Naive thymus-derived CD4-positive, alpha-beta T cell (primary cell): Measurements from ENCODE around the gene HOXA9. TPM values are rescaled to one million over a fixed set of nuclear protein-coding genes. Genes with fewer than 3 reads are reported as not detected.

Experiments used
- ATAC-seq: fragments of 150-1000 bp; cut with Tn5 transposase; 2 replicates; pipeline ENCODE4 v1.10.0; 2021; ENCODE audit warnings: mild to moderate bottlenecking, moderate library complexity
- CTCF ChIA-PET: fragments of 350-600 bp; sonication (Branson Sonifier 250); formaldehyde crosslinking; loops from one replicate; lab custom pipeline; 2021; ENCODE audit warnings: antibody characterized with exemption; lab: Charles Lee
- POLR2A ChIA-PET: fragments of 350-600 bp; sonication (Branson Sonifier 250); formaldehyde crosslinking; loops from one replicate; lab custom pipeline; 2021; ENCODE audit warnings: antibody characterized with exemption, inconsistent platforms; lab: Charles Lee
- DNase-seq, 9 donors: peaks; one replicate each; pipeline versions ENCODE4 v3.0.0 to v3.0.0-alpha.2; 2020 to 2022; ENCODE audit warnings: mixed read lengths in 1 of 9
- H3K27ac ChIP-seq: one replicate; pipeline ENCODE4 v1.7.0; 2013; ENCODE audit warnings: mild to moderate bottlenecking, low read depth, low read length, moderate library complexity
- H3K27me3 ChIP-seq, 2 donors: one replicate each; pipeline ENCODE4 v1.7.0; 2013; ENCODE audit warnings: low read length in 2 of 2, mild to moderate bottlenecking in 2 of 2, moderate library complexity in 2 of 2; ENCODE audit not compliant: control insufficient read depth in 2 of 2, insufficient read depth in 2 of 2
- H3K36me3 ChIP-seq, 3 experiments: 1 replicate in 2 of 3; 2 replicates in 1 of 3; pipeline ENCODE4 v1.7.0; 2013; ENCODE audit warnings: low read length in 3 of 3, mild to moderate bottlenecking in 3 of 3, moderate library complexity in 1 of 3; ENCODE audit not compliant: insufficient read depth in 3 of 3, control insufficient read depth in 2 of 3
- H3K4me1 ChIP-seq, 2 donors: one replicate each; pipeline ENCODE4 v1.7.0; 2013; ENCODE audit warnings: low read length in 2 of 2, mild to moderate bottlenecking in 2 of 2, moderate library complexity in 1 of 2; ENCODE audit not compliant: control insufficient read depth in 2 of 2, insufficient read depth in 2 of 2
- H3K4me3 ChIP-seq: 2 replicates; pipeline ENCODE4 v1.7.0; 2013; ENCODE audit warnings: mild to moderate bottlenecking, low read length
- H3K9me3 ChIP-seq, 3 experiments: 1 replicate in 2 of 3; 2 replicates in 1 of 3; pipeline ENCODE4 v1.7.0; 2013; ENCODE audit warnings: low read length in 3 of 3; ENCODE audit not compliant: control insufficient read depth in 2 of 3
- H3K27ac Mint-ChIP-seq, 9 donors: one replicate each; pipeline ENCODE4 v1.8.0; 2020 to 2022; ENCODE audit warnings: mixed read lengths in 9 of 9, mild to moderate bottlenecking in 8 of 9, moderate library complexity in 5 of 9, inconsistent platforms in 2 of 9
- H3K27me3 Mint-ChIP-seq, 5 donors: one replicate each; pipeline ENCODE4 v1.8.0; 2021 to 2022; ENCODE audit warnings: mixed read lengths in 5 of 5, mild to moderate bottlenecking in 1 of 5
- H3K36me3 Mint-ChIP-seq, 5 donors: one replicate each; pipeline ENCODE4 v1.8.0; 2020 to 2022; ENCODE audit warnings: mixed read lengths in 5 of 5, mild to moderate bottlenecking in 3 of 5, inconsistent platforms in 1 of 5
- H3K4me1 Mint-ChIP-seq, 7 donors: one replicate each; pipeline ENCODE4 v1.8.0; 2020 to 2022; ENCODE audit warnings: mixed read lengths in 7 of 7, mild to moderate bottlenecking in 3 of 7, inconsistent platforms in 1 of 7
- H3K4me3 Mint-ChIP-seq, 10 donors: one replicate each; pipeline ENCODE4 v1.8.0; 2020 to 2022; ENCODE audit warnings: mild to moderate bottlenecking in 10 of 10, mixed read lengths in 10 of 10, moderate library complexity in 6 of 10, inconsistent platforms in 2 of 10
- H3K9me3 Mint-ChIP-seq, 11 donors: one replicate each; pipeline ENCODE4 v1.8.0; 2020 to 2022; ENCODE audit warnings: mixed read lengths in 11 of 11, mild to moderate bottlenecking in 4 of 11, inconsistent platforms in 1 of 11, moderate library complexity in 1 of 11
- intact Hi-C, 2 donors: fragments of 100-400 bp; cut with micrococcal nuclease; formaldehyde crosslinking; loops; one replicate each; pipeline ENCODE4 v1.15.1; 2023
- polyA plus RNA-seq, 2 donors: library from polyadenylated mRNA; unstranded; fragments of 300-500 nt; fragmentation: Illumina TruSeq; gene quantifications; one replicate each; pipeline ENCODE4 v1.2.3, GENCODE V29; 2021
- total RNA-seq, 6 experiments: library from RNA in 5 of 6; stranded (reverse) in 5 of 6; gene quantifications; 1 replicate in 5 of 6; 2 replicates in 1 of 6; pipeline ENCODE4 v1.2.3 and lab custom pipeline; 2021 to 2026

The HOXA9 gene
- total and polyA plus RNA-seq, 7 experiments from 2014 or later = 0.70 to 1.7 TPM; not detected in 5

- peak overlapping the region; percentile 36 for H3K4me3 ChIP-seq
- CTCF ChIA-PET = interaction anchor here (0.9 kb wide), 1 partner anchor 10 kb away, joined by 4 read pairs; no protein-coding TSS in a partner anchor
Observed at GRCh38 chr7:27172823-27173510, 7.6 kb upstream of the HOXA9 start.

GRCh38 chr7:27172315-27172774 lies 7.0 kb upstream of the HOXA9 start:
- Mint-ChIP-seq H3K27ac (peak overlapping the region in 5 of 9 donors; percentile 70 to 86 (median 75)), H3K36me3 (peaks cover 0 to 5% (median 0%) of the 10 kb centered on the region in 5 donors), H3K27me3 (peaks cover 60 to 69% (median 68%) of the 10 kb centered on the region in 5 donors), H3K4me1 (peaks cover 14 to 50% (median 23%) of the 10 kb centered on the region in 7 donors), H3K4me3 (peak overlapping the region; percentile 39 to 79 (median 69)), H3K9me3 (peaks cover 0 to 21% (median 2%) of the 10 kb centered on the region in 11 donors)
- peaks cover 38 to 71% of the 10 kb centered on the region in 2 donors for H3K27me3 ChIP-seq
- ATAC-seq = no peak
- H3K27ac ChIP-seq = no peak overlapping the region
- H3K36me3 ChIP-seq = no peaks in the 10 kb centered on the region
- ChIA-PET CTCF (no interaction called here), POLR2A (interaction anchor here (1.1 to 1.8 kb wide), 2 partner anchors 16 to 18 kb away, joined by 3 to 4 read pairs; partner anchors contain the start of gene HOXA7)
- H3K4me1 ChIP-seq = peaks cover 16 to 25% of the 10 kb centered on the region in 2 donors
- DNase-seq = peak in 2 of 9 donors; percentile 23 to 26
- no peaks in the 10 kb centered on the region for H3K9me3 ChIP-seq
- intact Hi-C loops = loop anchor here (2.0 to 5.0 kb wide), 4 partner anchors 14 to 970 kb away; partner anchors contain the start of genes CBX3 (in 1 of the 2), HNRNPA2B1 (in 1 of the 2) and HOXA7 (in 1 of the 2)
- no peak overlapping the region for H3K4me3 ChIP-seq

More at GRCh38 chr7:27172823-27173510, 7.6 kb upstream of the HOXA9 start:
- Histone ChIP-seq H3K9me3 (no peaks in the 10 kb centered on the region), H3K36me3 (no peaks in the 10 kb centered on the region), H3K4me1 (peaks cover 16 to 25% of the 10 kb centered on the region in 2 donors), H3K27me3 (peaks cover 32 to 65% of the 10 kb centered on the region in 2 donors), H3K27ac (no peak overlapping the region)
- peaks cover 14 to 43% (median 23%) of the 10 kb centered on the region in 7 donors for H3K4me1 Mint-ChIP-seq
- intact Hi-C loops = loop anchor here (1.0 to 5.0 kb wide), 5 partner anchors 12 to 971 kb away; partner anchors contain the start of genes CBX3 (in 1 of the 2), HNRNPA2B1 (in 1 of the 2) and HOXA7 (in 1 of the 2)
- DNase-seq (peak in 2 of 9 donors; percentile 23 to 40), ATAC-seq (peak; percentile 15)
- peak overlapping the region in 9 of 10 donors; percentile 23 to 79 (median 69) for H3K4me3 Mint-ChIP-seq
- POLR2A ChIA-PET = interaction anchor here (1.1 to 1.8 kb wide), 2 partner anchors 16 to 19 kb away, joined by 3 to 4 read pairs; partner anchors contain the start of gene HOXA7
- H3K36me3 Mint-ChIP-seq = peaks cover 0 to 5% (median 0%) of the 10 kb centered on the region in 5 donors
- peak overlapping the region in 1 of 9 donors; percentile 86 for H3K27ac Mint-ChIP-seq
- peaks cover 0 to 18% (median 2%) of the 10 kb centered on the region in 11 donors for H3K9me3 Mint-ChIP-seq
- peaks cover 59 to 69% (median 67%) of the 10 kb centered on the region in 5 donors for H3K27me3 Mint-ChIP-seq

GRCh38 chr7:27171637-27172314 lies 6.4 kb upstream of the HOXA9 start:
- POLR2A ChIA-PET = interaction anchor here (1.8 kb wide), 1 partner anchor 18 kb away, joined by 4 read pairs; no protein-coding TSS in a partner anchor
- H3K36me3 Mint-ChIP-seq = peaks cover 0 to 5% (median 0%) of the 10 kb centered on the region in 5 donors
- no peak for ATAC-seq
- H3K27ac Mint-ChIP-seq = peak overlapping the region in 6 of 9 donors; percentile 23 to 87 (median 74)
- Histone ChIP-seq H3K4me3 (no peak overlapping the region), H3K9me3 (no peaks in the 10 kb centered on the region), H3K27ac (no peak overlapping the region), H3K4me1 (peaks cover 16 to 29% of the 10 kb centered on the region in 2 donors), H3K27me3 (peaks cover 42 to 77% of the 10 kb centered on the region in 2 donors), H3K36me3 (no peaks in the 10 kb centered on the region)
- H3K4me1 Mint-ChIP-seq = peaks cover 18 to 55% (median 27%) of the 10 kb centered on the region in 7 donors
- intact Hi-C loops = loop anchor here (2.0 to 5.0 kb wide), 6 partner anchors 13 to 1311 kb away; partner anchors contain the start of genes CBX3 (in 1 of the 2), HNRNPA2B1 (in 1 of the 2), HOXA11 (in 1 of the 2) and HOXA7 (in 1 of the 2)
- peak overlapping the region; percentile 39 to 79 (median 69) for H3K4me3 Mint-ChIP-seq
- peaks cover 65 to 74% (median 69%) of the 10 kb centered on the region in 5 donors for H3K27me3 Mint-ChIP-seq
- DNase-seq = peak in 2 of 9 donors; percentile 10 to 17
- CTCF ChIA-PET = no interaction called here
- H3K9me3 Mint-ChIP-seq = peaks cover 0 to 21% (median 2%) of the 10 kb centered on the region in 11 donors

- peak in 1 of 9 donors; percentile 12 for DNase-seq
- no peak for ATAC-seq
- Mint-ChIP-seq H3K27me3 (peaks cover 64 to 75% (median 68%) of the 10 kb centered on the region in 5 donors), H3K4me3 (peak overlapping the region in 9 of 10 donors; percentile 7 to 78 (median 62)), H3K9me3 (peaks cover 0 to 21% (median 2%) of the 10 kb centered on the region in 11 donors), H3K36me3 (peaks cover 0 to 5% (median 0%) of the 10 kb centered on the region in 5 donors), H3K27ac (peak overlapping the region in 6 of 9 donors; percentile 23 to 87 (median 70)), H3K4me1 (peaks cover 18 to 59% (median 31%) of the 10 kb centered on the region in 7 donors)
- Histone ChIP-seq H3K4me1 (peaks cover 16 to 34% of the 10 kb centered on the region in 2 donors), H3K27ac (no peak overlapping the region), H3K27me3 (peaks cover 46 to 82% of the 10 kb centered on the region in 2 donors), H3K9me3 (no peaks in the 10 kb centered on the region), H3K36me3 (no peaks in the 10 kb centered on the region), H3K4me3 (no peak overlapping the region)
- intact Hi-C loops = loop anchor here (2.0 to 5.0 kb wide), 3 partner anchors 14 to 1310 kb away; partner anchors contain the start of genes CBX3 (in 1 of the 2), HNRNPA2B1 (in 1 of the 2) and HOXA11 (in 1 of the 2)
- CTCF ChIA-PET = no interaction called here
- POLR2A ChIA-PET = no interaction called here
Observed at GRCh38 chr7:27171325-27171636, 5.9 kb upstream of the HOXA9 start.

- H3K4me1 ChIP-seq = peaks cover 16 to 40% of the 10 kb centered on the region in 2 donors
- DNase-seq = no peak
- ChIA-PET POLR2A (no interaction called here), CTCF (no interaction called here)
- H3K36me3 ChIP-seq = no peaks in the 10 kb centered on the region
- no peak overlapping the region for H3K4me3 ChIP-seq
- no peak for ATAC-seq
- peaks cover 0 to 25% (median 2%) of the 10 kb centered on the region in 11 donors for H3K9me3 Mint-ChIP-seq
- H3K27me3 ChIP-seq = peaks cover 48 to 87% of the 10 kb centered on the region in 2 donors
- H3K4me1 Mint-ChIP-seq = peaks cover 21 to 65% (median 35%) of the 10 kb centered on the region in 7 donors
- H3K36me3 Mint-ChIP-seq = peaks cover 0 to 5% (median 2%) of the 10 kb centered on the region in 5 donors
- no peak overlapping the region for H3K27ac ChIP-seq
- peak overlapping the region in 7 of 10 donors; percentile 16 to 69 (median 50) for H3K4me3 Mint-ChIP-seq
- intact Hi-C loops = loop anchor here (2.0 to 5.0 kb wide), 3 partner anchors 14 to 1310 kb away; partner anchors contain the start of genes CBX3 (in 1 of the 2), HNRNPA2B1 (in 1 of the 2) and HOXA11 (in 1 of the 2)
- H3K27ac Mint-ChIP-seq = peak overlapping the region in 7 of 9 donors; percentile 3 to 75 (median 62)
- peaks cover 61 to 74% (median 68%) of the 10 kb centered on the region in 5 donors for H3K27me3 Mint-ChIP-seq
- H3K9me3 ChIP-seq = no peaks in the 10 kb centered on the region
Observed at GRCh38 chr7:27170426-27171324, 5.3 kb upstream of the HOXA9 start.
